ENCODE results near the gene TMEM88.
"Not testable (repeated sequence)": the region's sequence is repeated elsewhere in the genome, so short reads cannot be mapped to it uniquely, and the experiment has no call there.

The TMEM88 gene, protein sequence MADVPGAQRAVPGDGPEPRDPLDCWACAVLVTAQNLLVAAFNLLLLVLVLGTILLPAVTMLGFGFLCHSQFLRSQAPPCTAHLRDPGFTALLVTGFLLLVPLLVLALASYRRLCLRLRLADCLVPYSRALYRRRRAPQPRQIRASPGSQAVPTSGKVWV

GRCh38 chr17:7854851-7855659, at the start of gene TMEM88:
TMEM88 (plus strand) TSS chr17:7855066; CDS start chr17:7855075, 9 bp downstream.
- no peak for DNase-seq (ENCODE audit: low read depth in 2 of 2)

DNA sequence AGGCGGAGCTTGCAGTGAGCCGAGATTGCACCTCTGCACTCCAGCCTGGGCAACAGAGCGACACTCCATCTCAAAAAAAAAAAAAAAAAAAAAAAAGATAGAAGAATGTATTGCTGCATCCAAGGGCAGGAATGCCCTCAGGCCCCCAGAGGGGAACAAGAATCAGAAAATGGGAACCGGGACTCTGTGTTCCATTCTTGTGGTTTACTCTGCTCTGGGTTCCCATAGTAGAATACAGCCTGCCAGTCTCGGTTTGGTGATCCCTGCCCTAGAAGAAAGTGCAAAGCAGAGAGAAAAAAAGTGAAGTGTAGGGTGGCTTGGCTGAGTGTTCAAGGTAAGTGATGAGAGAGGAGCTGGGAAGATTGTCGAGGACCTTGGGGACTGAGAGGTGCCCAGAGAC, 48.3 kb upstream of the TMEM88 start:
- no peak for DNase-seq (ENCODE audit: low read depth in 2 of 2)

- DNase-seq (ENCODE audit: low read depth in 2 of 2): no peak
Observed at GRCh38 chr17:7807206-7807605, 47.7 kb upstream of the TMEM88 start.

DNA sequence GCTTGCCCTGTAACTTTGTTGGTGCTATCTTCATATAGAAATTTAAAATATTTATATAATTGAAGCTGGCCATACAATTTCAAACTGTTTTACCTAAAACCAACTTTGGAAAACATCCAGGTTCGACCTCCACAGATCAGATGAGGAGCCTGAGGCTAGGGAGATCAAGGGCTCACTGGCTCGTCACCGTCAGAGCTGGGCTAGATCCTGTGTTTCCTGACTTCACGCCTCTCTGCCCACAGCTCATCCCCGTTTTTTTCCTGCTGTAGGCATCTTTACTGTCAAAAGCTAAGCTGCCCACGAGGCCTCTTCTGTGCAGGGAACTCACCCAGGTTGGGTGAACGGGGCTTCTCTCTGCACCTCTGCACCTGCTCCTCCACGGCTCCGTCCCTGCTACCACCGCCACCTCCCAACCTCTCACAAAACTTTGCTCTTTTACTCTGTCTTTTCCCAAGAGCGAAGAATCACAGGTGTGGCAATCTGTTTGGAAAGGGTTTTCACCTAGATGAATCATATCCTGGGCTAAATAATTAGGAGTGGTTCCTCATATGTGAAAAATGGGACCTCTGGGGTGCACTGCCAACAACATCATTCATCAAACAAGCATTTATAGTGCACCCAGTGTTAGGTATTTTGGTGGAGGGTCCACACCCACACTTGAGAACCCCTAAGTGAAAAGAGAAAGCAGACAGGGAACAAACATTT, 45.6 kb upstream of the TMEM88 start:
- DNase-seq (ENCODE audit: low read depth in 2 of 2): no peak

DNA sequence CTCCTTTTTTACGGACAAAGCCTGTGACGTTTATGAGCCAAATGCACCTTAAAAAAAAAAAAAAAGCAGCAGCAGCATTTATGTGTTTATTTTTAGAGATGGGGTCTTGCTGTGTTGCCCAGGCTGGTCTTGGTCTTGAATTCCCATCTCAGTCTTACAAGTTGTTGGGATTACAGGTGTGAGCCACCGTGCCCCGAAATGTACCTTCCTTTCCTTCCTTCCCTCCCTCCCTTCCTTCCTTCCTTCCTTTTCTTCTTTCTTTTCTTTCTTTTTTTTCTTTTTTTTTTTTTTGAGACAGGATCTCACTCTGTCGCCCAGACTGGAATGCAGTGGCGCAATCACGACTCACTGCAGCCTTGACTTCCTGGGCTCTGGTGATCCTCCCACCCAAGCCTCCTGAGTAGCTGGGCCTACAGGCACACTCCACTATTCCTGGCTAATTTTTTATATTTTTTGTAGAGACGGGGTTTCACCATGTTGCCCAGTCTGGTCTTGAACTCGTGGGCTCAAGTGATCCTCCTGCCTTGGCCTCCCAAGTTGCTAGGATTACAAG, 45.0 kb upstream of the TMEM88 start:
- not testable (repeated sequence) for DNase-seq (ENCODE audit: low read depth in 2 of 2)

DNA sequence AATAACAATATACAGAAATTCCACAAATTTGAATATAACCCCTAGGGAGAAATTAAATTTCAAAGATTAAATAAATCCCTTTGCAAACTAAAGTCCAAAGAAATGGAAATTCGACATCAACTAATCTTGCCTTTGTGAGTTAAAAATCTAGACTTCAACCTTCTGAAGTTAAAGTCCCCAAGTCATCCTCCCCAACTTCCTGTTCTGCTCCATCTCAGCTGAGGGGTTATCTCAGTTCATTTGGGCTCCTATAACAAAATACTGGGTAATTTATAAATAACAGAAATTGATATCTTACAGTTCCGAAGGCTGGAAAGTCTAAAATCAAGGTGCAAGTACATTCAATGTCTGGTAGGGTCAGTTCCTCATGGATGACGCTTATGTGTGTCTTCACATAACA, 43.6 kb upstream of the TMEM88 start:
- DNase-seq (ENCODE audit: low read depth in 2 of 2): no peak

DNA sequence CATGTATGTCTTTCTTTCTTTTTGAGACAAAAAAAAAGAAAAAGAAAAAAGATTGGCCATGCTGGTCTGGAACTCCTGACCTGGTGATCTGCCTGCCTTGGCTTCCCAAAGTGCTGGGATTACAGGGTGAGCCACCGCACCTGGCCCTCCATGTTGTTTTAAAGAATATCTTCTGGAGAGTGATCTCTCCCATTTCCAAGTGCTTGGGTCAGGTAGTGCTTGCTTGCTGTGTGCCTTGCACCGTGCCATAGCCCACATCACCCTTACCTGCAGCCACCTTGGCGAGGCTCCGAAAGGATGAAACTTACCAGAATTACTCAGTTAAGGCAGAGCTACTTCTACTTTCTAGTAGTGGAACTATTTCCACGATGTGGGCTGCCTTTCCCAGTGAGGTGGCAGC, 39.9 kb upstream of the TMEM88 start:
- DNase-seq (ENCODE audit: low read depth in 2 of 2): no peak

DNA sequence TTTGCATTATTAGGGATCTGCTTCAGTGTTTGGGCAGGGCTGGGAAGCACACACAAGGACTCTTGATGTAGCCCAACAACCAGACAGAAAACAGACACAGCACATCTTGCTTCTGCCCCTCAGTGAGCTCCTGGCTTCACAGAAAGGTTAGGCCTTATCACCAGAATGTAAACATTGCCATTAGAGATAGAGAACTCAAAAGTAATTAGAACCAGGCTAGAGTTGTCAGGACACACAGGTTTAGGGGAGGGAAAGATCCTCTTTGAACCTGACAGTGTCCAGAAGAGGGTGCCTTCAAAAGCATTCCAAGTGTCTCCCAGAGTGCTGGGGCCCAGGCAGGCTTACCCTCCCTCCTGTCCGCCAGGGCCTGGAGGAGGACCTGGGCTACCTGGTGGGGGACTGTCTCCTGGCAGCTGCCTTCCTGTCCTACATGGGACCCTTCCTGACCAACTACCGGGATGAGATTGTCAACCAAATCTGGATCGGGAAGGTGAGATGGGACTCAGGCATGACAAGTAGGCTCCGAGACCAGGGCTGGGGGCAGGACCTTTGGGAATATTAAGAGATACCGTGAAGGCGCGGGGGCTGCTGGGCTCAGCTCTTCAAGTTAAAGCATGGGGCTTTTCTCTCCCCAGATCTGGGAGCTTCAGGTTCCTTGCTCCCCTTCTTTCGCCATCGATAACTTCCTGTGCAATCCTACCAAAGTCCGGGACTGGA, 37.8 kb upstream of the TMEM88 start:
- no peak for DNase-seq (ENCODE audit: low read depth in 2 of 2)

GRCh38 chr17:7817643-7817964, 37.3 kb upstream of the TMEM88 start:
- DNase-seq (ENCODE audit: low read depth in 2 of 2): no peak

DNA sequence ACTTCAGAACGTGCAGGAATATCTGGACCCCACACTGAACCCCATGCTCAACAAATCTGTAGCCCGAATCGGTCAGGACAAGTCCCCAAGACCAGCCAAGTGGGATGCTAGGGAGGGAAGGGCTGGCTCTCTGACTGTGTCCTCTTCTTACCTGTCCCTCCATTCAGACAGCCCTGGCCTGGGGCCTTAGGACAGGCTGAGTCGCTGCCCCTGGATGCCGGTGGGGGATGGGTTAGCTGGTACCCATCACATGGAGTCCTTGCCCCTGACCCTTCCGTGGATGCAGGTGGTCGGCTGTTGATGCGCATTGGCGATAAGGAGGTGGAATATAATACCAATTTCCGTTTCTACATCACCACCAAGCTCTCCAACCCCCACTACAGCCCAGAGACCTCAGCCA, 36.8 kb upstream of the TMEM88 start:
- DNase-seq (ENCODE audit: low read depth in 2 of 2): no peak

- DNase-seq (ENCODE audit: low read depth in 2 of 2): no peak
Observed at GRCh38 chr17:7818746-7819645, 35.9 kb upstream of the TMEM88 start.

GRCh38 chr17:7820231-7820630, 34.6 kb upstream of the TMEM88 start:
- DNase-seq (ENCODE audit: low read depth in 2 of 2): no peak

GRCh38 chr17:7822126-7822525, 32.7 kb upstream of the TMEM88 start:
- no peak for DNase-seq (ENCODE audit: low read depth in 2 of 2)

DNA sequence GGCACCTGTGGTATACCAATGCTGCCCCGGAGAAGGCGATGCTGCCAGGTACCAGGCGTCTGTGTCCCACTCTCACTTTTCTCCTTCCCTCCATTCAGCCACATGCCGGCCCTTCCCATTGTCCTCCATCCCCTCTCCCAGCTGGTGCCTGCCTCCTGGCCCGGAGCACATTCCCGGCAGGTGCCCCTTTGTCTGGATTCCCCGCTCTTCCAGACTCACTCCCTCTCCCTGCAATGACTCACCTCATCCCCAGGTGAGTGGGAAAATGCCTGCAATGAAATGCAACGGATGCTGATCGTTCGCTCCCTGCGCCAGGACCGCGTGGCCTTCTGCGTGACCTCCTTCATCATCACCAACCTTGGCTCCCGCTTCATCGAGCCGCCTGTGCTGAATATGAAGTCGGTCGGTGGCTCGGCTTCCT, 31.3 kb upstream of the TMEM88 start:
- no peak for DNase-seq (ENCODE audit: low read depth in 2 of 2)

DNA sequence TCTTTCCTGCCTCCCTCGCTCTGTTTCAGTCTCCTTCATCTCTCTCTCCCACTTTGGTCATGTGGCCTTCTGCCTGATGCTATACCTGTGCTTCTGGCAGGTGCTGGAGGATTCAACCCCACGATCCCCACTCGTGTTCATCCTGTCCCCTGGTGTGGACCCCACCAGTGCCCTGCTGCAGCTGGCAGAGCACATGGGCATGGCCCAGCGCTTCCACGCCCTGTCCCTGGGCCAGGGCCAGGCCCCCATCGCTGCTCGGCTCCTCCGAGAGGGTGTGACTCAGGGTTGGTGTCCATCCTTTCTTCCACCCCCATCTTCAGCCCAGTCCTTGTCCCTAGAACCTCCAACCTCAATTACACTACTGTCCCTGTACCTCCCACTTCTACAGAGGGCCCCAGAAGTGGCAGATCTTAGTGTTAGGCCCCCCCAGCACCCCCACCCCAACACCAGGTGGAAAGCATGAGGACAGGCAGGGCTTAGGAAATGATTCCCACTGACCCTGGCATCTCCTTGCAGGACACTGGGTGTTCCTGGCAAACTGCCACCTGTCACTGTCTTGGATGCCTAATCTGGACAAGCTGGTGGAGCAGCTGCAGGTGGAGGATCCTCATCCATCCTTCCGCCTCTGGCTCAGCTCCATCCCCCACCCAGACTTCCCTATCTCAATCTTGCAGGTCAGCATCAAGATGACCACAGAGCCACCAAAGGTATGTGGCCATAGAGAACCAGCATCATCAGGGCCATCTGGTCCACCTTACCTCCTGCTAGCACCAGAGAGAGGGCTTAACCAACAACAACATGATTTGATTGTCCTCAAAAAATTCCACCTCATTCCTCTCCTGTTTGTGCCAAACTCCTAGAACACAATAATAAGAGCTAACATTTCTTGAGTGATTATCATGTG, 30.6 kb upstream of the TMEM88 start:
- DNase-seq (ENCODE audit: low read depth in 2 of 2): no peak

GRCh38 chr17:7825206-7825990, 29.5 kb upstream of the TMEM88 start:
- no peak for DNase-seq (ENCODE audit: low read depth in 2 of 2)

DNA sequence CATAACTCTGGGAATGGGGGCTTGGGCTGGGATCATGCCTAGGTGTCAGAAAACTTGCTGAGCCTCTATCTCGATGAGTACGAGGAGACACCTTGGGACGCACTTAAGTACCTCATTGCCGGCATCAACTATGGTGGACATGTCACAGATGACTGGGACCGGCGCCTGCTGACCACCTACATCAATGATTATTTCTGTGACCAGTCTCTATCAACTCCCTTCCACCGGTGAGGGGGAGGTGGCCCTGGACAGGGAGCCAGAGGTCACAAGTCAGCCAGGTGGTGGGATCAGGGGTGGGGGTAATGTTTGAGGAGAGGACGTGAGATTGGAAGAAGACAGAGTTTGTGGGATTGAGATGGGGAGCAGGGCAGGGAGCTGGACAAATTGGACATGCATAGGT, 24.2 kb upstream of the TMEM88 start:
- DNase-seq (ENCODE audit: low read depth in 2 of 2): no peak

- no peak for DNase-seq (ENCODE audit: low read depth in 2 of 2)
Observed at GRCh38 chr17:7831233-7831632, 23.6 kb upstream of the TMEM88 start.

DNA sequence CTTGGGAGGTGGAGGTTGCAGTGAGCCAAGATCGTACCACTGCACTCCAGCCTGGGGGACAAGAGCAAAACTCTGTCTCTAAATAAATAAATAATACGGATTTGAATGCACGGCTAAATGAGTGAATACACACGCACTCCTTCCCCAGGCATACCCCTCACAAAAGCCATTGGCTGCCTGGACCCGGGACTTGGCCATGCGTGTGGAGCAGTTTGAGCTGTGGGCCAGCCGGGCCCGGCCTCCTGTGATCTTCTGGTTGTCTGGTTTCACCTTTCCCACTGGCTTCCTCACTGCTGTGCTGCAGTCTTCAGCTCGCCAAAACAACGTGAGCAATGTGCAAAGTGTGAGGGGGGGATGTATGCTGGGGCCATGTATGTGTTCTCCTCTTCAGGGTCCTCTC, 22.4 kb upstream of the TMEM88 start:
- DNase-seq (ENCODE audit: low read depth in 2 of 2): no peak
